ENCODE measurements around the gene LACC1.
A peak's percentile ranks its signal among the peaks of the same experiment; 100 is the strongest.

Gene LACC1

GRCh38 chr13:43916828-43917227 lies 37.1 kb downstream of the LACC1 start:
- Histone ChIP-seq H3K36me3 (peaks cover 0 to 5% (median 0%) of the 10 kb centered on the region in 11 experiments; a peak in 1 of 22 replicates), H3K9ac (no peak overlapping the region), H3K27me3 (peaks cover 0 to 98% (median 0%) of the 10 kb centered on the region in 11 experiments; a peak in 7 of 22 replicates), H3K4me3 (no peak overlapping the region), H3K27ac (no peak overlapping the region), H3K4me2 (no peak overlapping the region), H4K20me1 (peaks cover 0 to 10% (median 0%) of the 10 kb centered on the region in 11 experiments; a peak in 1 of 22 replicates), H3K9me3 (replicated peaks in 1 of 11) (no peaks in the 10 kb centered on the region), H3K4me1 (peaks cover 0 to 11% (median 7%) of the 10 kb centered on the region in 10 experiments; a peak in 15 of 20 replicates)
- TF ChIP-seq Cebpa-rat (IDR thresholded peaks at IDR 0.05), result no peak

- H3K4me3 ChIP-seq, result no peak overlapping the region
- H3K27ac ChIP-seq, result no peak overlapping the region
- TF ChIP-seq Cebpa-rat (IDR thresholded peaks at IDR 0.05), result no peak
- H3K27me3 ChIP-seq, result peaks cover 0 to 95% (median 0%) of the 10 kb centered on the region in 11 experiments; a peak in 7 of 22 replicates
- no peaks in the 10 kb centered on the region; a peak in 1 of 20 replicates for H3K4me1 ChIP-seq
- H3K4me2 ChIP-seq, result no peak overlapping the region
- 0 out of 22 replicates have a peak, but pooled peaks cover 0 to 7% (median 0%) of the 10 kb centered on the region in 11 experiments for H4K20me1 ChIP-seq
- no peak overlapping the region for H3K9ac ChIP-seq
- peaks cover 0 to 5% (median 0%) of the 10 kb centered on the region in 11 experiments; a peak in 1 of 22 replicates for H3K36me3 ChIP-seq
- H3K9me3 ChIP-seq (replicated peaks in 1 of 11), result no peaks in the 10 kb centered on the region
These were observed 38.9 kb downstream of the LACC1 start for GRCh38 chr13:43918636-43919035.

- H3K36me3 ChIP-seq, result no peaks in the 10 kb centered on the region
- H3K27me3 ChIP-seq, result peaks cover 0 to 94% (median 0%) of the 10 kb centered on the region in 11 experiments; a peak in 7 of 22 replicates
- no peak overlapping the region for H3K9ac ChIP-seq
These were observed 41.4 kb downstream of the LACC1 start for GRCh38 chr13:43920965-43921674.

GRCh38 chr13:43924549-43925245 lies 45.0 kb downstream of the LACC1 start:
- H3K4me1 ChIP-seq, result peaks cover 0 to 13% (median 8%) of the 10 kb centered on the region in 10 experiments; a peak in 15 of 20 replicates
- no peak for TF ChIP-seq Cebpa-rat (IDR thresholded peaks at IDR 0.05)
- no peak overlapping the region for H3K27ac ChIP-seq
- peaks cover 0 to 93% (median 0%) of the 10 kb centered on the region in 11 experiments; a peak in 7 of 22 replicates for H3K27me3 ChIP-seq
- H3K4me3 ChIP-seq, result no peak overlapping the region
- H3K4me2 ChIP-seq, result peak overlapping the region; percentile 6 to 66 (median 19); a peak in 14 of 22 replicates
- peaks cover 0 to 3% (median 0%) of the 10 kb centered on the region in 11 experiments; a peak in 1 of 22 replicates for H3K9me3 ChIP-seq (replicated peaks in 1 of 11)
- H3K36me3 ChIP-seq, result no peaks in the 10 kb centered on the region
- peaks cover 0 to 17% (median 0%) of the 10 kb centered on the region in 11 experiments; a peak in 4 of 22 replicates for H4K20me1 ChIP-seq
- H3K9ac ChIP-seq, result no peak overlapping the region

More at GRCh38 chr13:43920965-43921674, 41.4 kb downstream of the LACC1 start:
- H3K27ac ChIP-seq, result no peak overlapping the region
- no peaks in the 10 kb centered on the region for H3K9me3 ChIP-seq (replicated peaks in 1 of 11)
- peaks cover 0 to 17% (median 0%) of the 10 kb centered on the region in 11 experiments; a peak in 4 of 22 replicates for H4K20me1 ChIP-seq
- peaks cover 0 to 13% (median 8%) of the 10 kb centered on the region in 10 experiments; a peak in 15 of 20 replicates for H3K4me1 ChIP-seq
- H3K4me3 ChIP-seq, result no peak overlapping the region
- no peak overlapping the region for H3K4me2 ChIP-seq
- TF ChIP-seq Cebpa-rat (IDR thresholded peaks at IDR 0.05), result no peak

GRCh38 chr13:43929947-43930346 lies 50.2 kb downstream of the LACC1 start:
- no peak for TF ChIP-seq Cebpa-rat (IDR thresholded peaks at IDR 0.05)

GRCh38 chr13:43933378-43933777 lies 53.7 kb downstream of the LACC1 start:
- no peak for TF ChIP-seq Cebpa-rat (IDR thresholded peaks at IDR 0.05)
- Histone ChIP-seq H3K9me3 (replicated peaks in 1 of 11) (peaks cover 18 to 34% (median 22%) of the 10 kb centered on the region in 11 experiments; a peak in 19 of 22 replicates), H4K20me1 (no peaks in the 10 kb centered on the region), H3K27me3 (peaks cover 0 to 99% (median 0%) of the 10 kb centered on the region in 11 experiments; a peak in 4 of 22 replicates), H3K4me2 (no peak overlapping the region), H3K9ac (no peak overlapping the region), H3K4me1 (peaks cover 0 to 18% (median 10%) of the 10 kb centered on the region in 10 experiments; a peak in 14 of 20 replicates), H3K27ac (no peak overlapping the region), H3K36me3 (no peaks in the 10 kb centered on the region), H3K4me3 (no peak overlapping the region)

More at GRCh38 chr13:43929947-43930346, 50.2 kb downstream of the LACC1 start:
- Histone ChIP-seq H4K20me1 (peaks cover 0 to 5% (median 0%) of the 10 kb centered on the region in 11 experiments; a peak in 2 of 22 replicates), H3K4me1 (peaks cover 0 to 11% (median 4%) of the 10 kb centered on the region in 10 experiments; a peak in 15 of 20 replicates), H3K27ac (no peak overlapping the region), H3K4me2 (no peak overlapping the region), H3K36me3 (no peaks in the 10 kb centered on the region), H3K27me3 (peaks cover 0 to 97% (median 0%) of the 10 kb centered on the region in 11 experiments; a peak in 6 of 22 replicates), H3K9me3 (replicated peaks in 1 of 11) (peaks cover 18 to 34% (median 22%) of the 10 kb centered on the region in 11 experiments; a peak in 19 of 22 replicates), H3K9ac (no peak overlapping the region), H3K4me3 (no peak overlapping the region)

GRCh38 chr13:43934273-43934672 lies 54.6 kb downstream of the LACC1 start:
- Histone ChIP-seq H3K4me3 (no peak overlapping the region), H3K27ac (no peak overlapping the region), H4K20me1 (no peaks in the 10 kb centered on the region), H3K9me3 (replicated peaks in 1 of 11) (peaks cover 18 to 31% (median 22%) of the 10 kb centered on the region in 11 experiments; a peak in 19 of 22 replicates), H3K27me3 (peaks cover 0 to 99% (median 0%) of the 10 kb centered on the region in 11 experiments; a peak in 4 of 22 replicates), H3K4me2 (no peak overlapping the region), H3K9ac (no peak overlapping the region), H3K36me3 (no peaks in the 10 kb centered on the region), H3K4me1 (peaks cover 0 to 18% (median 10%) of the 10 kb centered on the region in 10 experiments; a peak in 14 of 20 replicates)
- TF ChIP-seq Cebpa-rat (IDR thresholded peaks at IDR 0.05), result no peak

- no peak overlapping the region for H3K9ac ChIP-seq
- no peak overlapping the region for H3K27ac ChIP-seq
- H4K20me1 ChIP-seq, result no peaks in the 10 kb centered on the region
- H3K27me3 ChIP-seq, result peaks cover 0 to 86% (median 0%) of the 10 kb centered on the region in 11 experiments; a peak in 4 of 22 replicates
- H3K36me3 ChIP-seq, result no peaks in the 10 kb centered on the region
- H3K9me3 ChIP-seq (replicated peaks in 1 of 11), result peaks cover 10 to 20% (median 15%) of the 10 kb centered on the region in 11 experiments; a peak in 19 of 22 replicates
- H3K4me1 ChIP-seq, result peaks cover 0 to 18% (median 10%) of the 10 kb centered on the region in 10 experiments; a peak in 14 of 20 replicates
- H3K4me2 ChIP-seq, result peak overlapping the region in 8 of 11 experiments; percentile 2 to 48 (median 12); a peak in 11 of 22 replicates
- TF ChIP-seq Cebpa-rat (IDR thresholded peaks at IDR 0.05), result no peak
- no peak overlapping the region for H3K4me3 ChIP-seq
These were observed 56.2 kb downstream of the LACC1 start for GRCh38 chr13:43935878-43936277.

Data from BLaER1 treated with 17β-estradiol and CSF1 and Interleukin-3, amounts not matched to agents 10 nM and 100 nM (cell line).